ENCODE results near the gene TMEM187.

- TF ChIP-seq, protein P1, sequence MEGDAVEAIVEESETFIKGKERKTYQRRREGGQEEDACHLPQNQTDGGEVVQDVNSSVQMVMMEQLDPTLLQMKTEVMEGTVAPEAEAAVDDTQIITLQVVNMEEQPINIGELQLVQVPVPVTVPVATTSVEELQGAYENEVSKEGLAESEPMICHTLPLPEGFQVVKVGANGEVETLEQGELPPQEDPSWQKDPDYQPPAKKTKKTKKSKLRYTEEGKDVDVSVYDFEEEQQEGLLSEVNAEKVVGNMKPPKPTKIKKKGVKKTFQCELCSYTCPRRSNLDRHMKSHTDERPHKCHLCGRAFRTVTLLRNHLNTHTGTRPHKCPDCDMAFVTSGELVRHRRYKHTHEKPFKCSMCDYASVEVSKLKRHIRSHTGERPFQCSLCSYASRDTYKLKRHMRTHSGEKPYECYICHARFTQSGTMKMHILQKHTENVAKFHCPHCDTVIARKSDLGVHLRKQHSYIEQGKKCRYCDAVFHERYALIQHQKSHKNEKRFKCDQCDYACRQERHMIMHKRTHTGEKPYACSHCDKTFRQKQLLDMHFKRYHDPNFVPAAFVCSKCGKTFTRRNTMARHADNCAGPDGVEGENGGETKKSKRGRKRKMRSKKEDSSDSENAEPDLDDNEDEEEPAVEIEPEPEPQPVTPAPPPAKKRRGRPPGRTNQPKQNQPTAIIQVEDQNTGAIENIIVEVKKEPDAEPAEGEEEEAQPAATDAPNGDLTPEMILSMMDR (conservative IDR thresholded peaks at IDR 0.05): no peak
- no peak for TF ChIP-seq ZFX (IDR thresholded peaks at IDR 0.05)
Measured at GRCh38 chrX:153948847-153949805, 23.4 kb upstream of the TMEM187 start.
